K562 (cell line): ENCODE measurements around the gene PTOV1. TPM values are rescaled to one million over a fixed set of nuclear protein-coding genes. Genes with fewer than 3 reads are reported as not detected.

ENCODE experiments used
- CBX1 ChIP-seq: sonication (generic); IDR thresholded peaks from 2 replicates; pipeline ENCODE4 v1.6.1; 2016; ENCODE audit warnings: antibody characterized with exemption, low read depth, mild to moderate bottlenecking
- CREM ChIP-seq: IDR thresholded peaks from 2 replicates; pipeline ENCODE4 v1.6.1; 2014; ENCODE audit warnings: antibody characterized with exemption, low read depth
- ELF4 ChIP-seq: fragments of 450-650 bp; formaldehyde crosslinking; IDR thresholded peaks from 2 replicates; pipeline ENCODE4 v1.4.0; 2022; ENCODE audit warnings: missing genetic modification characterization
- POU5F1 ChIP-seq: fragments of 150-350 bp; IDR thresholded peaks from 2 replicates; pipeline ENCODE4 v1.6.1; 2014; ENCODE audit warnings: borderline replicate concordance, low read length, low read depth, mild to moderate bottlenecking; ENCODE audit not compliant: partially characterized antibody
- RBM25 ChIP-seq: fragments of 200-400 bp; formaldehyde crosslinking; IDR thresholded peaks from 2 replicates; pipeline ENCODE4 v1.6.1; 2018; ENCODE audit warnings: low read length, low read depth, moderate library complexity; ENCODE audit not compliant: severe bottlenecking
- RCOR1 ChIP-seq, 2 experiments: IDR thresholded peaks; 2 replicates each; pipeline ENCODE4 v1.6.1; 2012; ENCODE audit warnings: low read depth in 2 of 2, low read length in 2 of 2, borderline replicate concordance in 1 of 2, improper control_type of control experiment in 1 of 2
- SIN3B ChIP-seq: fragments of 450-650 bp; IDR thresholded peaks from 2 replicates; pipeline ENCODE4 v1.6.1; 2017; ENCODE audit warnings: low read depth, mild to moderate bottlenecking, moderate library complexity
- SRF ChIP-seq, 2 experiments: fragments of 250-450, 450-650 bp in 1 of 2; sonication (Bioruptor Pico) in 1 of 2; sonication (generic) in 1 of 2; formaldehyde crosslinking; IDR thresholded peaks; 2 replicates each; pipeline versions ENCODE4 v1.5.0 to v1.5.1; 2020 to 2022; ENCODE audit warnings: mild to moderate bottlenecking in 1 of 2, missing genetic modification reagents in 1 of 2
- ZC3H11A ChIP-seq: IDR thresholded peaks from 2 replicates; pipeline ENCODE4 v1.6.1; 2012; ENCODE audit warnings: low read depth, low read length, improper control_type of control experiment
- ZNF121 ChIP-seq: sonication (generic); formaldehyde crosslinking; conservative IDR thresholded peaks from 2 replicates; pipeline ENCODE4 v1.8.0; 2022; ENCODE audit warnings: missing genetic modification reagents
- ZNF24 ChIP-seq: fragments of 450-650 bp; IDR thresholded peaks from 2 replicates; pipeline ENCODE4 v1.6.1; 2016
- ZNF584 ChIP-seq: fragments of 200-800 bp; sonication (Bioruptor generic); IDR thresholded peaks from 2 replicates; pipeline ENCODE4 v1.6.1; 2016; ENCODE audit warnings: low read depth, mild to moderate bottlenecking, missing genetic modification characterization, missing compliant biosample characterization
- polyA plus RNA-seq, 8 experiments: library from polyadenylated mRNA; depleted of rRNA in 4 of 8; stranded (reverse) in 5 of 8; unstranded in 3 of 8; fragments of >200 nt; fragmentation: Nextera tagmentation in 2 of 8; fragmentation: Illumina TruSeq in 1 of 8; extraction: Ambion mirVana in 2 of 8; extraction: Trizol in 1 of 8; gene quantifications; 2 replicates each; pipeline versions ENCODE4 v1.2.1 to v1.2.3, GENCODE V29; 2011 to 2014; ENCODE audit warnings: inconsistent platforms in 1 of 8, missing spikeins in 1 of 8
- total RNA-seq, 7 experiments: library from RNA; depleted of rRNA in 6 of 7; stranded (reverse); fragments of >200 nt in 6 of 7; fragmentation: Illumina TruSeq in 2 of 7; extraction: Trizol in 2 of 7; gene quantifications; 2 replicates each; pipeline versions ENCODE4 v1.2.1 to v1.2.3, GENCODE V29; 2011 to 2021; ENCODE audit warnings: low replicate concordance in 1 of 7
- TF ChIP-seq, protein P1 (sequence below): fragments of 450-650 bp; formaldehyde crosslinking; IDR thresholded peaks from 2 replicates; pipeline ENCODE4 v1.4.0; 2020; ENCODE audit warnings: mild to moderate bottlenecking, moderate library complexity
- TF ChIP-seq, protein P2 (sequence below), 2 experiments: fragments of 200-800 bp in 1 of 2; sonication (Bioruptor generic) in 1 of 2; sonication (generic) in 1 of 2; formaldehyde crosslinking in 1 of 2; IDR thresholded peaks in 1 of 2; conservative IDR thresholded peaks in 1 of 2; 2 replicates each; pipeline versions ENCODE4 v1.5.0 to v1.6.1; 2016 to 2020; ENCODE audit warnings: missing compliant biosample characterization in 1 of 2, missing genetic modification characterization in 1 of 2, missing genetic modification reagents in 1 of 2
- TF ChIP-seq, protein P3 (sequence below): fragments of 250-450 bp; sonication (Bioruptor Pico); IDR thresholded peaks from 2 replicates; pipeline ENCODE4 v1.8.0; 2022; ENCODE audit warnings: inconsistent platforms
- TF ChIP-seq, protein P4 (sequence below), 2 experiments: fragments of 250-450 bp in 1 of 2; fragments of 450-650 bp in 1 of 2; sonication (Bioruptor Pico) in 1 of 2; IDR thresholded peaks; 2 replicates each; pipeline versions ENCODE4 v1.6.1 to v1.8.0; 2016 to 2021; ENCODE audit warnings: mild to moderate bottlenecking in 2 of 2, moderate library complexity in 2 of 2, missing compliant biosample characterization in 1 of 2, missing genetic modification characterization in 1 of 2
- TF ChIP-seq, protein P5 (sequence below): sonication (generic); formaldehyde crosslinking; IDR thresholded peaks from 2 replicates; pipeline ENCODE4 v1.8.0; 2022; ENCODE audit warnings: mild to moderate bottlenecking, low read depth, missing genetic modification reagents
- TF ChIP-seq, protein P6 (sequence below): fragments of 450-650 bp; conservative IDR thresholded peaks from 2 replicates; pipeline ENCODE4 v1.6.1; 2016; ENCODE audit warnings: missing genetic modification characterization, low read depth, mild to moderate bottlenecking, missing compliant biosample characterization, moderate library complexity

PTOV1 gene
- total and polyA plus RNA-seq, 9 of the 15 experiments (the other 6 are each of a cell fraction or from before 2014, with no cell fraction given): 4.9 to 169 (median 43.5) TPM

DNA sequence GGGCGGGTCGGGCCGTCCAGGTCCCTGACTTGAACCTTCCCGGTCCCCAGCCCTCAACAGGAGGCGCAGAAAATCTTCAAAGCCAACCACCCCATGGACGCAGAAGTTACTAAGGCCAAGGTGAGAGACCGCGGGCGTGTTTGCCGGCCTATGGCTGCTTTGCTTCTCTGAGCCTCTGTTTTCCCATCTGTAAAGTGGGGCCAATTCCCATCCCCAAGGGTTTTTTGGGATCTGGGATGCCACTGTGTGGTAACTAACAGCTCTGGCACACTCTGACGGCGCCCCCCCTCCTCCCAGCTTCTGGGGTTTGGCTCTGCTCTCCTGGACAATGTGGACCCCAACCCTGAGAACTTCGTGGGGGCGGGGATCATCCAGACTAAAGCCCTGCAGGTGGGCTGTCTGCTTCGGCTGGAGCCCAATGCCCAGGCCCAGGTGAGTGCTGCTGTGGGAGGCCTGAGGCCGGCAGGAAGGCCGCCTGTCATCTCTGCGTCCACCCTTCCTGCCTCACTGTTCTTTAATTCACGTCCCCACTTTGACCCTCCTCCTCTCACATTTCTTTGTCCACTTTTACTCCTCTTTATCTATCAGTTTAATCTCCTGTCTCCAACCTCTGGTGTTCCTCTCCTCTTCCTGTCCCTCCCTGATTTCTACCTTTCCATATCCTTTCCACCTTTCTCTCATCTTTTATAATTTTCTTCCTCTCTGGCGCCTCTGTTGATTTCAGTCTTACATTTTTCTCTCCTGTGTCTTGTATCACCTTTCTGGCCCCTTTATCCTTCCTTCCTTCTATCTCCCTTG, 44.9 kb upstream of the PTOV1 start (continued):
- TF ChIP-seq, protein P1, sequence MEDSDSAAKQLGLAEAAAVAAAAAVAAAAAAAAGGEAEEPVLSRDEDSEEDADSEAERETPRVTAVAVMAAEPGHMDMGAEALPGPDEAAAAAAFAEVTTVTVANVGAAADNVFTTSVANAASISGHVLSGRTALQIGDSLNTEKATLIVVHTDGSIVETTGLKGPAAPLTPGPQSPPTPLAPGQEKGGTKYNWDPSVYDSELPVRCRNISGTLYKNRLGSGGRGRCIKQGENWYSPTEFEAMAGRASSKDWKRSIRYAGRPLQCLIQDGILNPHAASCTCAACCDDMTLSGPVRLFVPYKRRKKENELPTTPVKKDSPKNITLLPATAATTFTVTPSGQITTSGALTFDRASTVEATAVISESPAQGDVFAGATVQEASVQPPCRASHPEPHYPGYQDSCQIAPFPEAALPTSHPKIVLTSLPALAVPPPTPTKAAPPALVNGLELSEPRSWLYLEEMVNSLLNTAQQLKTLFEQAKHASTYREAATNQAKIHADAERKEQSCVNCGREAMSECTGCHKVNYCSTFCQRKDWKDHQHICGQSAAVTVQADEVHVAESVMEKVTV (CRISPR knock-in tag): no peak
- TF ChIP-seq ZC3H11A: no peak
- no peak for TF ChIP-seq ZNF121
- TF ChIP-seq ZNF24: no peak
- no peak for TF ChIP-seq ELF4
- peak; percentile 92 for TF ChIP-seq RBM25
- TF ChIP-seq CBX1: peak; percentile 96; the same call in 1 of the 2 replicates
- TF ChIP-seq, protein P2, sequence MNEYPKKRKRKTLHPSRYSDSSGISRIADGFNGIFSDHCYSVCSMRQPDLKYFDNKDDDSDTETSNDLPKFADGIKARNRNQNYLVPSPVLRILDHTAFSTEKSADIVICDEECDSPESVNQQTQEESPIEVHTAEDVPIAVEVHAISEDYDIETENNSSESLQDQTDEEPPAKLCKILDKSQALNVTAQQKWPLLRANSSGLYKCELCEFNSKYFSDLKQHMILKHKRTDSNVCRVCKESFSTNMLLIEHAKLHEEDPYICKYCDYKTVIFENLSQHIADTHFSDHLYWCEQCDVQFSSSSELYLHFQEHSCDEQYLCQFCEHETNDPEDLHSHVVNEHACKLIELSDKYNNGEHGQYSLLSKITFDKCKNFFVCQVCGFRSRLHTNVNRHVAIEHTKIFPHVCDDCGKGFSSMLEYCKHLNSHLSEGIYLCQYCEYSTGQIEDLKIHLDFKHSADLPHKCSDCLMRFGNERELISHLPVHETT (CRISPR knock-in tag; conservative IDR thresholded peaks at IDR 0.05 in 1 of 2, IDR thresholded peaks at IDR 0.05 in 1 of 2): no peak
- TF ChIP-seq SIN3B: no peak
- no peak for TF ChIP-seq SRF (CRISPR knock-in tag; IDR thresholded peaks at IDR 0.05)
- TF ChIP-seq RCOR1 (IDR thresholded peaks at IDR 0.05; ENCODE audit: borderline replicate concordance in 1 of 2, low read depth in 2 of 2, low read length in 2 of 2): peak; percentile 65 to 81; a peak in 3 of 4 replicates
- TF ChIP-seq, protein P3, sequence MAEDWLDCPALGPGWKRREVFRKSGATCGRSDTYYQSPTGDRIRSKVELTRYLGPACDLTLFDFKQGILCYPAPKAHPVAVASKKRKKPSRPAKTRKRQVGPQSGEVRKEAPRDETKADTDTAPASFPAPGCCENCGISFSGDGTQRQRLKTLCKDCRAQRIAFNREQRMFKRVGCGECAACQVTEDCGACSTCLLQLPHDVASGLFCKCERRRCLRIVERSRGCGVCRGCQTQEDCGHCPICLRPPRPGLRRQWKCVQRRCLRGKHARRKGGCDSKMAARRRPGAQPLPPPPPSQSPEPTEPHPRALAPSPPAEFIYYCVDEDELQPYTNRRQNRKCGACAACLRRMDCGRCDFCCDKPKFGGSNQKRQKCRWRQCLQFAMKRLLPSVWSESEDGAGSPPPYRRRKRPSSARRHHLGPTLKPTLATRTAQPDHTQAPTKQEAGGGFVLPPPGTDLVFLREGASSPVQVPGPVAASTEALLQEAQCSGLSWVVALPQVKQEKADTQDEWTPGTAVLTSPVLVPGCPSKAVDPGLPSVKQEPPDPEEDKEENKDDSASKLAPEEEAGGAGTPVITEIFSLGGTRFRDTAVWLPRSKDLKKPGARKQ (CRISPR knock-in tag): no peak
- TF ChIP-seq ZNF584: no peak
- TF ChIP-seq CREM: no peak
- TF ChIP-seq, protein P4, sequence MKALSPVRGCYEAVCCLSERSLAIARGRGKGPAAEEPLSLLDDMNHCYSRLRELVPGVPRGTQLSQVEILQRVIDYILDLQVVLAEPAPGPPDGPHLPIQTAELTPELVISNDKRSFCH (CRISPR knock-in tag; IDR thresholded peaks at IDR 0.05): no peak
- TF ChIP-seq, protein P4 (tag; IDR thresholded peaks at IDR 0.05): no peak
- TF ChIP-seq, protein P5, sequence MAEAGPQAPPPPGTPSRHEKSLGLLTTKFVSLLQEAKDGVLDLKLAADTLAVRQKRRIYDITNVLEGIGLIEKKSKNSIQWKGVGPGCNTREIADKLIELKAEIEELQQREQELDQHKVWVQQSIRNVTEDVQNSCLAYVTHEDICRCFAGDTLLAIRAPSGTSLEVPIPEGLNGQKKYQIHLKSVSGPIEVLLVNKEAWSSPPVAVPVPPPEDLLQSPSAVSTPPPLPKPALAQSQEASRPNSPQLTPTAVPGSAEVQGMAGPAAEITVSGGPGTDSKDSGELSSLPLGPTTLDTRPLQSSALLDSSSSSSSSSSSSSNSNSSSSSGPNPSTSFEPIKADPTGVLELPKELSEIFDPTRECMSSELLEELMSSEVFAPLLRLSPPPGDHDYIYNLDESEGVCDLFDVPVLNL: no peak
- TF ChIP-seq, protein P6, sequence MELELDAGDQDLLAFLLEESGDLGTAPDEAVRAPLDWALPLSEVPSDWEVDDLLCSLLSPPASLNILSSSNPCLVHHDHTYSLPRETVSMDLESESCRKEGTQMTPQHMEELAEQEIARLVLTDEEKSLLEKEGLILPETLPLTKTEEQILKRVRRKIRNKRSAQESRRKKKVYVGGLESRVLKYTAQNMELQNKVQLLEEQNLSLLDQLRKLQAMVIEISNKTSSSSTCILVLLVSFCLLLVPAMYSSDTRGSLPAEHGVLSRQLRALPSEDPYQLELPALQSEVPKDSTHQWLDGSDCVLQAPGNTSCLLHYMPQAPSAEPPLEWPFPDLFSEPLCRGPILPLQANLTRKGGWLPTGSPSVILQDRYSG (tag): no peak
- TF ChIP-seq POU5F1: no peak
